Measurements from ENCODE around the gene AGBL5. TPM values are rescaled to one million over a fixed set of nuclear protein-coding genes. Genes with fewer than 3 reads are reported as not detected.
A peak's percentile ranks its signal among the peaks of the same experiment; 100 is the strongest.

AGBL5 gene
- total RNA-seq, 2 experiments from 2014 or later: 12.9 to 14.1 TPM

- no peak for DNase-seq
- H3K27me3 Mint-ChIP-seq: no peaks in the 10 kb centered on the region
- H3K27ac Mint-ChIP-seq: no peak overlapping the region
- H3K9me3 Mint-ChIP-seq: no peaks in the 10 kb centered on the region
- POLR2A ChIA-PET: interaction anchor here (1.6 kb wide), 1 partner anchor 23 kb away, joined by 3 read pairs; no protein-coding TSS in a partner anchor
- no peak overlapping the region for H3K4me3 Mint-ChIP-seq
- CTCF ChIA-PET: no interaction called here
- intact Hi-C loops (cut with micrococcal nuclease): loop anchor here (10.0 kb wide), 1 partner anchor 272 kb away; the partner anchor contains the start of gene CENPA
- peaks cover 3% of the 10 kb centered on the region for H3K4me1 Mint-ChIP-seq (ENCODE audit: low read depth)
- peaks cover 15% of the 10 kb centered on the region for H3K36me3 Mint-ChIP-seq
Measured at GRCh38 chr2:27057184-27057583, 5.7 kb downstream of the AGBL5 start.

GRCh38 chr2:27058210-27058609, 6.7 kb downstream of the AGBL5 start:
- no peaks in the 10 kb centered on the region for H3K27me3 Mint-ChIP-seq
- DNase-seq: no peak
- H3K9me3 Mint-ChIP-seq: no peaks in the 10 kb centered on the region
- H3K4me3 Mint-ChIP-seq: no peak overlapping the region
- ChIA-PET CTCF (no interaction called here), POLR2A (interaction anchor here (1.0 to 2.2 kb wide), 3 partner anchors 8 to 13 kb away, joined by 3 to 7 read pairs (median 3); partner anchors contain the start of gene OST4)
- no peaks in the 10 kb centered on the region for H3K4me1 Mint-ChIP-seq (ENCODE audit: low read depth)
- H3K27ac Mint-ChIP-seq: no peak overlapping the region
- peaks cover 18% of the 10 kb centered on the region for H3K36me3 Mint-ChIP-seq
- intact Hi-C loops (cut with micrococcal nuclease): loop anchor here (10.0 kb wide), 1 partner anchor 273 kb away; the partner anchor contains the start of gene CENPA

- intact Hi-C loops (cut with micrococcal nuclease): loop anchor here (10.0 kb wide), 1 partner anchor 274 kb away; the partner anchor contains the start of gene CENPA
- Mint-ChIP-seq H3K36me3 (peaks cover 24% of the 10 kb centered on the region), H3K9me3 (no peaks in the 10 kb centered on the region), H3K4me1 (ENCODE audit: low read depth) (no peaks in the 10 kb centered on the region), H3K27ac (no peak overlapping the region), H3K4me3 (no peak overlapping the region), H3K27me3 (no peaks in the 10 kb centered on the region)
- ChIA-PET POLR2A (interaction anchor here (1.2 to 2.2 kb wide), 3 partner anchors 8 to 12 kb away, joined by 3 to 7 read pairs (median 5); partner anchors contain the start of genes AGBL5 and OST4), CTCF (interaction anchor here (0.8 kb wide), 1 partner anchor 8 kb away, joined by 3 read pairs; the partner anchor contains the start of gene AGBL5)
- DNase-seq: no peak
Measured at GRCh38 chr2:27059141-27059820, 7.8 kb downstream of the AGBL5 start.

GRCh38 chr2:27060323-27060722, 8.9 kb downstream of the AGBL5 start:
- DNase-seq: no peak
- H3K27ac Mint-ChIP-seq: no peak overlapping the region
- CTCF ChIA-PET: interaction anchor here (0.8 kb wide), 2 partner anchors 9 to 11 kb away, joined by 3 read pairs; partner anchors contain the start of genes AGBL5 and OST4

GRCh38 chr2:27065128-27065527, 13.7 kb downstream of the AGBL5 start:
- peaks cover 26% of the 10 kb centered on the region for H3K36me3 Mint-ChIP-seq

More at GRCh38 chr2:27060323-27060722, 8.9 kb downstream of the AGBL5 start:
- POLR2A ChIA-PET: interaction anchor here (1.1 to 1.3 kb wide), 3 partner anchors 9 to 23 kb away, joined by 3 to 5 read pairs (median 3); partner anchors contain the start of gene AGBL5
- H3K4me1 Mint-ChIP-seq (ENCODE audit: low read depth): no peaks in the 10 kb centered on the region
- H3K36me3 Mint-ChIP-seq: peaks cover 20% of the 10 kb centered on the region
- intact Hi-C loops (cut with micrococcal nuclease): no loop called here
- no peak overlapping the region for H3K4me3 Mint-ChIP-seq
- no peaks in the 10 kb centered on the region for H3K9me3 Mint-ChIP-seq
- no peaks in the 10 kb centered on the region for H3K27me3 Mint-ChIP-seq

GRCh38 chr2:27067385-27067784, 15.9 kb downstream of the AGBL5 start:
- DNase-seq: no peak
- Mint-ChIP-seq H3K27ac (peak overlapping the region; percentile 50), H3K9me3 (no peaks in the 10 kb centered on the region), H3K4me1 (ENCODE audit: low read depth) (peaks cover 43% of the 10 kb centered on the region), H3K27me3 (no peaks in the 10 kb centered on the region), H3K4me3 (no peak overlapping the region), H3K36me3 (peaks cover 31% of the 10 kb centered on the region)
- ChIA-PET POLR2A (interaction anchor here (0.5 to 1.2 kb wide), 3 partner anchors 16 to 232 kb away, joined by 3 to 6 read pairs (median 3); partner anchors contain the start of gene AGBL5), CTCF (interaction anchor here (1.7 to 2.4 kb wide), 2 partner anchors 13 to 236 kb away, joined by 3 to 6 read pairs; no protein-coding TSS in a partner anchor)
- intact Hi-C loops (cut with micrococcal nuclease): no loop called here

More at GRCh38 chr2:27065128-27065527, 13.7 kb downstream of the AGBL5 start:
- Mint-ChIP-seq H3K27ac (no peak overlapping the region), H3K4me1 (ENCODE audit: low read depth) (peaks cover 29% of the 10 kb centered on the region), H3K27me3 (no peaks in the 10 kb centered on the region), H3K4me3 (no peak overlapping the region), H3K9me3 (no peaks in the 10 kb centered on the region)
- DNase-seq: no peak
- CTCF ChIA-PET: interaction anchor here (0.8 kb wide), 1 partner anchor 215 kb away, joined by 3 read pairs; no protein-coding TSS in a partner anchor
- POLR2A ChIA-PET: interaction anchor here (0.9 kb wide), 1 partner anchor 14 kb away, joined by 4 read pairs; the partner anchor contains the start of gene AGBL5
- intact Hi-C loops (cut with micrococcal nuclease): no loop called here

- Mint-ChIP-seq H3K4me3 (peak overlapping the region; percentile 94), H3K27me3 (no peaks in the 10 kb centered on the region), H3K27ac (peak overlapping the region; percentile 49), H3K4me1 (ENCODE audit: low read depth) (peaks cover 58% of the 10 kb centered on the region), H3K9me3 (no peaks in the 10 kb centered on the region), H3K36me3 (peaks cover 22% of the 10 kb centered on the region)
- DNase-seq: no peak
- CTCF ChIA-PET: no interaction called here
- intact Hi-C loops (cut with micrococcal nuclease): no loop called here
- POLR2A ChIA-PET: no interaction called here
Measured at GRCh38 chr2:27069436-27069835, 18.0 kb downstream of the AGBL5 start.

GRCh38 chr2:27069961-27070618, 18.6 kb downstream of the AGBL5 start:
- intact Hi-C loops (cut with micrococcal nuclease): loop anchor here (2.0 kb wide), 1 partner anchor 65 kb away; the partner anchor contains the start of gene PREB
- Mint-ChIP-seq H3K36me3 (peaks cover 22% of the 10 kb centered on the region), H3K4me1 (ENCODE audit: low read depth) (peaks cover 64% of the 10 kb centered on the region)

GRCh38 chr2:27070653-27071276, 19.3 kb downstream of the AGBL5 start:
- H3K9me3 Mint-ChIP-seq: no peaks in the 10 kb centered on the region
- H3K4me3 Mint-ChIP-seq: peak overlapping the region; percentile 94
- H3K4me1 Mint-ChIP-seq (ENCODE audit: low read depth): peaks cover 69% of the 10 kb centered on the region
- H3K27ac Mint-ChIP-seq: peak overlapping the region; percentile 87
- no peak for DNase-seq
- CTCF ChIA-PET: interaction anchor here (0.6 to 3.5 kb wide), 10 partner anchors 11 to 224 kb away, joined by 3 to 29 read pairs (median 4); partner anchors contain the start of genes AGBL5 and KHK
- H3K27me3 Mint-ChIP-seq: no peaks in the 10 kb centered on the region
- intact Hi-C loops (cut with micrococcal nuclease): loop anchor here (1.0 to 2.0 kb wide), 4 partner anchors 11 to 64 kb away; partner anchors contain the start of genes AGBL5, KHK and PREB
- peaks cover 22% of the 10 kb centered on the region for H3K36me3 Mint-ChIP-seq
- POLR2A ChIA-PET: interaction anchor here (0.7 to 2.4 kb wide), 7 partner anchors 10 to 38 kb away, joined by 3 to 21 read pairs (median 5); partner anchors contain the start of genes AGBL5 and TMEM214

More at GRCh38 chr2:27069961-27070618, 18.6 kb downstream of the AGBL5 start:
- no peak for DNase-seq
- H3K4me3 Mint-ChIP-seq: peak overlapping the region; percentile 94
- H3K27me3 Mint-ChIP-seq: no peaks in the 10 kb centered on the region
- no peaks in the 10 kb centered on the region for H3K9me3 Mint-ChIP-seq
- POLR2A ChIA-PET: no interaction called here
- CTCF ChIA-PET: no interaction called here
- peak overlapping the region; percentile 39 for H3K27ac Mint-ChIP-seq

- peak within 1 kb of the TSS; percentile 94 for H3K4me3 Mint-ChIP-seq
- no peaks in the 10 kb centered on the region for H3K9me3 Mint-ChIP-seq
- peak; percentile 94 for DNase-seq
- peak within 1 kb of the TSS; percentile 93 for H3K27ac Mint-ChIP-seq
- intact Hi-C loops (cut with micrococcal nuclease): loop anchor here (1.0 to 2.0 kb wide), 4 partner anchors 10 to 63 kb away; partner anchors contain the start of genes AGBL5, KHK and PREB
- peaks cover 71% of the 10 kb centered on the region for H3K4me1 Mint-ChIP-seq (ENCODE audit: low read depth)
- CTCF ChIA-PET: interaction anchor here (0.6 to 3.5 kb wide), 10 partner anchors 10 to 225 kb away, joined by 3 to 29 read pairs (median 4); partner anchors contain the start of genes AGBL5 and KHK
- H3K27me3 Mint-ChIP-seq: no peaks in the 10 kb centered on the region
- POLR2A ChIA-PET: interaction anchor here (0.7 to 2.4 kb wide), 9 partner anchors 10 to 52 kb away, joined by 3 to 21 read pairs (median 3); partner anchors contain the start of genes ABHD1, AGBL5, KHK and TMEM214
- peaks cover 18% of the 10 kb centered on the region for H3K36me3 Mint-ChIP-seq
Measured at GRCh38 chr2:27071277-27071989, 20.0 kb downstream of the AGBL5 start, which contains the start of gene OST4. OST4 (minus strand) TSS chr2:27071654.

All from activated CD4-positive, alpha-beta memory T cell treated with anti-CD3 and anti-CD28 coated beads for 36 hours (primary cell).